GM19240 (cell line): ENCODE results near the gene TMEM240.
"Not testable (repeated sequence)": the region's sequence is repeated elsewhere in the genome, so short reads cannot be mapped to it uniquely, and the experiment has no call there.

Source experiments
- DNase-seq: peaks from one replicate; pipeline ENCODE4 v3.0.0; 2011; ENCODE audit warnings: low spot score; ENCODE audit not compliant: insufficient read length

The TMEM240 gene

DNA sequence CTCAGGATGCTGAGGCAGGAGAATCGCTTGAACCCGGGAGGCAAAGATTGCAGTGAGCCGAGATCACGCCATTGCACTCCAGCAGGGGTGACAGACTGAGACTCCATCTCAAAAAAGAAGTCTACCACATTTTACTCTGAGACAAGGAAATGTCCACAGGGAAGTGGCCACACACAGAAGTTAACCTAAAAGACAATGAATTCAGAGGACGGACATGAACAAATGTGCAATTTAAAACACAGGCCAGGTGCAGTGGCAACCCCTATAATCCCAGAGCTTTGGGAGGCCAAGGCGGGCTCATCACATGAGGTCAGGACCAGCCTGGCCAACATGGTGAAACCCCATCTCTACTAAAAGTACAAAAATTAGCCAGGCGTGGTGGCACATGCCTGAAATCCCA lies 17.3 kb upstream of the TMEM240 start:
- DNase-seq: not testable (repeated sequence)

DNA sequence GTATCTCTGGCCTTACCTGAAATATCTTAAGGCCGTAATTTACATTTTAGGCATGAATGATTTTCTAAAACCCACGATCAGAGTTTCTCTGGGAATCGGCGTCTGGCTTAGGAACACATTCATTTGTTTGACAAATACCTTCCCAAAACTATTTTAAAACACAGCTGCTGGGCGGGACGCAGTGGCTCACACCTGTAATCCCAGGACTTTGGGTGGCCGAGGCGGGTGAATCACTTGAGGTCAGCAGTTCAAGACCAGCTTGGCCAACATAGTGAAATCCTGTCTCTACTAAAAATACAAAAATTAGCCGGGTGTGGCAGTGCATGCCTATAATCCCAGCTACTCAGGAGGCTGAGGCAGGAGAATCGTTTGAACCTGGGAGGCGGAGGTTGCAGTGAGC lies 16.5 kb upstream of the TMEM240 start:
- DNase-seq: not testable (repeated sequence)

DNA sequence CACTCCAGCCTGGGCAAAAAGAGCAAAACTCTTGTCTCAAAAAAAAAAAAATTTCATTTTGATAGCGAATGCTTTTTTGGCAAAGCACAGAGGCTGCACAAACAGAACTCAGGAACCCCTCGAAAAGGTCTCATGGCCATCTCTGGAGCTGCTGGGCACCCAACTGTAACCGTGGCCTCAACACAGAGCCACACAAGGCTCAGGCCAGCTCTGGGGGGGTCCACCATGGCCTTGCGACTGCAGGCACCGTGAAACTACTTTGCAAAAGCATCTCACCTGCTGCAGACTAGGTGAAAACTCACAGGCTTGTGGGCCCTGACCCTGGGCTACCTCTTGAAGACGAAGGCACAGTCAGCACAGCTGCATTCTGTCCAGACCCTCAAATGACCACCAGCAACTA lies 16.1 kb upstream of the TMEM240 start:
- no peak for DNase-seq

DNA sequence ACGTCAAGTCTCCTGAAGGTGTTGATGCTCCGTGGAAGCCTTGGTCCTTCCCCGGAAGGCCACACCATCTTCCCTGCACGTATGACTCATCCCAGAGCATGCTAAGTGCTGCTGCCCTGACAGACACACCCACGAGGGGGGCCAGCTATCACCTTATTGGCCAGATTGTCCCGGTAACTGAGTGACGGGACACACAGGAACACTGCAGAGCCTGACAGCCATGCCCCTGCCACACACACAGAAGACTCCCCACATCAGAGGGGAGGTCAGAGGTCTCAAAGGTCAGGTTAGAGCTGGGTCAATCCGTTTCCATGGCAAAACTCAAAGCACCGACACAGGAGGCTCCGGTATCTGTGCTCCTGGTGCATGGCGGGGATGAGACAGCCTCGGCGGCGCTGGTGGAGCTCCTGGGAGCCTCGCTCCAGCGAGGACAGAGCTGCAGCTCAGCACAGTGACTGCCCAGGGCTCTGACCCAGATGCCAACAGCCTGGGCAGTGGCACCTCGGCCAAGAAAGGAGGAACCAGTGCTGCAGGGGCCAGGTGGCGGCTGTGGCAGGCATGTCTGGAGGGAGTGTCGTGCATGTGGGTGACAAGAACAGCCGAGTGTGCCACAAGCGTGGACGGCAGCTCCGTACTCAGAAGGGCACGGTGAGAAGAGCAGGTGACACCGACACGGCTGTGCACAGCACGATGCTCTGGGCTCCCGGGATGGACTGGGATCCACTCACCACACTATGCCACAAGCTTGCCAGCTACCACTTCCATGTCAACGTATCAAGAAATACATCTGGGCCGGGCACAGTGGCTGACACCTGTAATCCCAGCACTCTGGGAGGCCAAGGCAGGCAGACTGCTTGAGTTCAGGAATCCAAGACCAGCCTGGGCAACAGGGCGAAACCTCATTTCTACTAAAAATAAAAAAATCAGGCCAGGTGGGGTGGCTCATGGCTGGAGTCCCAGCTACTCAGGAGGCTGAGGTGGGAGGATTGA lies 14.8 kb upstream of the TMEM240 start:
- DNase-seq: no peak

DNA sequence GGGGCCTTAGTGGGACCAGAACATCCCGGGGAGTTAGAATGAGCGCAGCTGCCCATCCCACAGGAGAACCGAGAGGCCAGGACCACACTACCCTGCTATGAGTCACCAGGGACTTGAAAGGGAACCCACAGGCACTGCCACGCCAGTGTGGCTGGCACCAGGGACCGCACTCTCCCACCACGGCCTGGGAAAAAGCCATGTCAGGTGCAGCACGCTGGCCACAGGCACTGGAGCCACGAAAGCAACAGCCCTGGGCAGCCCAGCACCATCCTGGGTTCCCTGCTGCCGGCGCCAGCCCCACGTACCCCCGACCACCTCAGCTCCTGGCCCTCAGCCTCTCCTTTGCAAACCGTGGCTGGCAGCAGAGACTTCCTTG lies 14.1 kb upstream of the TMEM240 start:
- no peak for DNase-seq

DNA sequence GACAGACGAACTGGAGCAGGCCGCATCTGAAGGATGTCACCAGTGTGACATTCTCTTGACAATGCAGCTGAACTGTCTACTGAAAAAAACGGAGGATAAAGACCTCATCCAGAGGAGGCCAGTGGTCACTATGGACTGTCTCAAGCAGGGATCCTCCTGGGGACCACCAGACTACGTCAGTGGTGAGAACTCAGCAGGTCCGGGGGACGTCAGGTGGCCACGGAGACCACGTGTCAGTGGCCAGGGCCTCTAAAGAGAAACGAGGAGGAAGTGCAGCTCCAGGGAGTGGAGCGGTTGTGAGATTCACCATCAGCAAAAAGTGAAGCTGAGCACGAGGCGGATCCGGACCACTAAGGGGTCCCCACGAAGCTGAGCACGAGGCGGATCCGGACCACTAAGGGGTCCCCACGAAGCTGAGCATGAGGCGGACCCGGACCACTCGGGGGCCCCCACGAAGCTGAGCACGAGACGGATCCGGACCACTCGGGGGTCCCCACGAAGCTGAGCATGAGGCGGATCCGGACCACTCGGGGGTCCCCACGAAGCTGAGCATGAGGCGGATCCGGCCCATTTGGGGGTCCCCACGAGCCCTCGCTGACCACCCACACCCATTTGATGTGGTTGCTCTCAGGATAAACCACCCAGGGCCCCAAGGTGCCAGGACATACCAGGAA lies 13.5 kb upstream of the TMEM240 start:
- no peak for DNase-seq

DNA sequence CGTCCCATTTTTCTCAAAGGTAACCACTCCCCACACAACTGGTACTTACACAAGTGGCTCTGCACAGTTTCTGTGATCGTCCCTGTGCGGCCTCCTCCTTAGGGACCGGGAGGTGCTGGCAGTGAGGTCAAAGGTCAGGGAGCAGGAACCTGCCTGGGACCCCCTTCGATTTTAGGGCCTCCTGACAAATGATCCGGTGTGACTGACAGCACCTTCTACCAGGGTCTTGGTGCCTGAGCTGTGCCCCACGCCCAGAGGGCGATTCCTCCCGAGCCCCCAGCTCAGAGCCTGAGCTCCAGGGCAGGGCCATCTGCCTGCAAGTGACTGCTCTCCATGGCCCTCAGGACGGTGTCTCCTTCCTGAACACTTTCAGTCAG lies 11.8 kb upstream of the TMEM240 start:
- DNase-seq: no peak

DNA sequence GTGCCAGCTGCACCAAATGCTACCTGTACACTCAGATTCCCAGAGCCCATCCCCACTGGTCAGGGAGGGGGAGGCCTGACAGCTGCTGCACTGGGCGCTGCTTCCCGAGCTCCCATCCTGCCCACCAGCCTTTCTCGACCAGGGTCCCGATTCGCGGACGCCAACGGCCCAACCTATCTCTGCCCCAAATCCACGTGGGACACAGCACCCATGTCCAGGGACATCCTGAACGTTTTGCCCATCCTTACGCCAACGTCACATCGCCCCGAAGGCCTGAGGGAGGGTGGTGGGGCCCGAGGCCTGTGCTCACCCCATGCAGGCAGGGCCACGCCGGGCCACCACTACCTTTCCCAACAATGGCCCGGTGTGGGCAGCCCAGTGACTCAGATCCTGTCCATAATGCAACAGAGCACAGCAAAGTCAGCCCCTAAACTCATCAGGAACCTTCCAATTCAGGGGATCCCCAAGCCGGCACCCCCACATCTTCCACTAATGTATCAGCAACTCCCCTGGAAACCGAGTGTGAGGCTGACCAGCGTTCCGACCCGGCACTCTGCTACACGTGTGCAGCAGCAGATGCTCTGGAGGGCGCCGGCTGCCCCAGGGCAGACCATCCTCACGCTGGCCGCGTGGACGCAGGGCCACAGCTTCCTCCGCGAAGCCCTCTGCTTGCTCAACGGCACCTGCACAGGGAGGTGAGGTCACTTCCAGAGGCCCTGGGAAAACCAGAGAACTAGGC lies 11.3 kb upstream of the TMEM240 start:
- DNase-seq: no peak

DNA sequence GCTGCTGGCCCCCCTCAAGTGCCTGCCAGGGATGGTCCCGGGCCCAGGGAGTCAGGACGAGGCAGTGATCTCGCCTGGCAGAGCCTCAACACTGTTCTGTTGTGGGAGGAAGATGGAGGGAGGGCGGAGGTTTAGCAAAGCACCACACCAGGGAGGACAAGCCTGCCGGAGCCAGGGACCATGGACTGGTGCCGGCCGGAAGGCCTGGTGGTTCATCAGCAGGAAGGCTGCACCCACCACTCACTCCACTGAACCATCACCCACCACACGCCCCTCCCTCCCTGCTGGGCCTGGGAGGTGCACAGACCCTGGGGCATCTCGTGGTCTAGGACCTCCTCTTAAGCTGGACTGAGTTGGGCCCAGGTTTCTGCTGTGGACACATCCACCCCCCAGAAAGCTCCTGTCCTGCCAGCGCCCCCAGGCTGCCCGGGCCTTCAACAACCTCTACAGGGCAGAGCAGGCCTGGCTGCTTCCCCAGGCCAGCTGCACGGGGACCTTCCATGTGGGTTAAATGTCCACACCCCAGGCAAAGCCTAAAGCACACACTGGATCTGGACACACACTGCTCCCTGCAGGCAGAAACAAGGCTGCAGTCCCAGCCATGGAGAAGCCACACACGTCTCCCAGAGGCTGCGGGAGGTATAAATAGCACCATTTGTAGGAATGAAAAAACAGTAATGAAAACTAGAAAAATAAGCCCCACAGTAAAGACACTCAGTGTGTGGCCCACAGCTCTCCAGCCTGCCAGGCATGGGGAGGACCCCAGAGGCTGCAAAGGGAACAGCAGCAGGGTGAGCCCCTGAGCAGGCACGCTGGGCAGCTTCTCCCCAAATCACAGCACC lies 10.4 kb upstream of the TMEM240 start:
- DNase-seq: no peak

DNA sequence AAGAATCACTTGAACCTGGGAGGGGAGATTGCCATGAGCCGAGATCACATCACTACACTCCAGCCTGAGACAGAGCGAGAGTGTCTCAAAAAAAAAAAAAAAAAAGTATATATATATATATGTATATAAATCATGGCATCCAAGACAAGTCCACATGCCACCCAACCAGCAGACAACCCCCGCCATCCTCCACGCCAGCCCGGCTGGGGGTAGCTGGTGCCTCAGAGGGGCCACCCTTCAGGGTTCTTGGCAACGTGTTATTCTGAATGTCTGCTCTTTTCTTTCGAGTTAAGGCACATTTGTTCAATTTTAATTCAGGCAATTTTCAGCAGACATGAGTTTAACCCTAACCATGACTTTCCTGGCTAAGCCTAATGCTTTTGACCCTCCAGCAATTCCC lies 9.7 kb upstream of the TMEM240 start:
- no peak for DNase-seq

DNA sequence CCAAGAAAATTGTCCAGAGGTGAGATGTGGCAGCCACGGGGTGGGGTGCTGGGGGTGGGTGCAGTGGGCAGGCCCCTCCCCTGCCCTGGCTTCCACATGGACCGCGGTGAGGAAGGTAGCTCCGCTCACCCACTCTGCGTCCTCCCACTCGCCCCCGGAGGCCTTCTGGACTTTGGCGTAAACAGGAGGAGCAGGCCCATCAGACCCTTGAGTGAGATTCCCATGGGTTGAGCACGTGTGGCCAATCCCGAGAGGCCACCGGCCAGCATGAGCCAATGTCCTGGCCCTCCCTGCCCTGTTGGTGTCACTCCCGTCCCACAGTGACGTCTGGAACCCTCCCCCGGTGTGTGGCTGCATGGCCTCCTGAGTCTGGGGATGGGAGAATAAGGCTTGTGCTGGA lies 8.2 kb upstream of the TMEM240 start:
- no peak for DNase-seq

DNA sequence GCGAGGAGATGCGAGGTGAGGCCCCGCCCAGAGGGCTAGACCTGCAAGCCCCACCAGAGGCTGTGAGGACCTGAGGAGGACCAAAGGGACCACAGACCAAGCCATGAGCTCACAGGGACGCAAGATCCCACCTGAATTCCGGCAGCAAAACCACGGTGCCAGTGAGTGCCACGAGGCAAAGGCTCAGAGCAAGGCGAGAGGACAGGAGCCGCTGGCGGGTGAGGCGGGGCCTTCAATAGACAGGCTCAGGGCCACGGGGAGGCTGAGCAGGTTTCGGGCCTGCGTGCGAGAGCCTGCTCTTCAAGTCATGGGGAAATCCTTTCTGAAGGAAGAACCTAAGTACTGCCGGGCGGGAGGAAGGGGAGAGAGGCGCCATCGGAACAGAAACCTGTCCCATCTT lies 7.1 kb upstream of the TMEM240 start:
- no peak for DNase-seq

DNA sequence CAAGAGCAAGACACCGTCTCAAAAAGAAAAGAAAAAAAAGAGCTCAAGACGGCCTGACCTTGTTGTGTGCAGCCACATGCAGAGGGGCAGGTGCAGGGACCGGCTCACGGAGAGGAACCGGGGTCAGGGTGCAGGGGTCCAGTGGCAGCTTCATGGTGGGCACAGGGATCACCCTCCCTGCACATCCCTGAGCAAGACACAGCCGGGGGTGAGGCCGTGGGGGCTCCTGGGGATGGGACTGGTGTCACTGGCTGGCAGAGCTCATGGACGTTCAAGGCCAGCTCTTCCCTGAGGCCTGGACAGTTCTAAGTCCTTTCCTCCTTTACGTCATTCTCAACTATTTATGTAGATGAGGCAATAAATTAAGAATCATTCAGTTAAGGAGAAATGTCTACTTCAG lies 6.6 kb upstream of the TMEM240 start:
- no peak for DNase-seq

DNA sequence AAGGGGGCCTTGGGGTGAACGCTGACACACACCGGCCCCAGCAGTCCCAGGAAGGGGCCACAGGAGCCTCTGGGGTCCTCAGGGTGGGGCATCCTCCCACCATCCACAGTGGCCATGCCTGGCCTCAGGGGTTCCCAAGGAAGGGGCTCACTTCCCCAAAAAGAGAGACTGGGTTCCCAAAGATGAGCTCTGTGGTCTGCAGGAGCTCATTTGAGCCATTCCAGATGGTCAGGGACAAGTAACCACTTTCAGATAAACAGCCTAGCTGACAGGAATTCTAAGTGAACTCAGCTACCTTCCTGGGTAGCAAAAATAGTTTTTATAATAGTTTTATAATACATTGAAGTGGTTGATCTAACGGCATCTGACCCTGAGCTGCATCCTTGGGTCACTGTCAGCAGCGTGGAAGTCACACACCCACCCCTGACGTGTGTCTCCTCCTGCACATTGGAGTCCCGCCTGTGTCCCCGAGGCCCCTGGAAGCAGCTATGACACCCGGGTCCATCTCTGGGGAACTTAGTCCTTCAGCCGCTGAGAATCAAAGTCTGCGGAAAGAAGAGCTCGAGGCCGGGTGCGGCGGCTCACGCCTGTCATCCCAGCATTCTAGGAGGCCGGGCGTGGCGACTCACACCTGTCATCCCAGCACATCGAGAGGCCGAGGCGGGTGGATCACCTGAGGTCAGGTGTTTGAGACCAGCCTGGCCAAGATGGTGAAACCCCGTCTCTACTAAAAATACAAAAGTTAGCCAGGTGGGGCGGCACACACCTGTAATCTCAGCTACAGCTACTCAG lies 5.7 kb upstream of the TMEM240 start:
- DNase-seq: no peak

DNA sequence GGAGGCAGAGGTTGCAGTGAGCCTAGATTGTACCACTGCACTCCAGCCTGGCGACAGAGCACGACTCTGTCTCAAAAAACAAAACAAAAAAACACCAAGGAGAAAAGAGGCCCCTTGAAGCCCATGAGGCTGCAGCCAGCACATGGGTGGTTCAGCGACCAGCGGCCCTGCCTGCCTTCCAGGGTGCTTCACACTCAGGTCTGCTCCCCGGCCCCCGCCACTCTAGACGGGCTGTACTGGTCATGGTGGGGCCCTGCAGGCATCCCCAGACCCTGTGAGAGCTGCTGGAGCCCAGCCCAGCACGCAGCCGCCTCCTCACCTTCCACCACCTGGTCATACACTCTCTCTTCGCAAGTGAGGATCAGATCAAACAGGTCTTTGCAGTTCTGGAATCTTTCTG lies 4.1 kb upstream of the TMEM240 start:
- no peak for DNase-seq

DNA sequence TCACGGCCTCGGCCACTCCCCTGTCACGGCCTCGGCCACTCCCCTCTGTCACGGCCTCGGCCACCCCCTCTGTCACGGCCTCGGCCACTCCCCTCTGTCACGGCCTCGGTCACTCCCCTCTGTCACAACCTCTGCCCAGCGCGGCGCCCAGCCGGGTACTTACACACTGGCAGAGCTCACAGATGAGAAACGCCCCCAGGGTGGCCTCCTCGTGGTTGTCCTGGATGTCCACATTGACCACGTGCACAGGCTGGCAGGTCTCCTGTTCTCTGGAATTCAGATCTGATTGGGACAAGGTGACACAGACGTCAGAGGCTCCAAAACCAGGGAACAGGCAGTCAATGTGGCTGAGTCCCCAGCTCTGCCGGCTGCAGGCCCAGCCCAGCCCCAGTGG lies 3.3 kb upstream of the TMEM240 start:
- no peak for DNase-seq

DNA sequence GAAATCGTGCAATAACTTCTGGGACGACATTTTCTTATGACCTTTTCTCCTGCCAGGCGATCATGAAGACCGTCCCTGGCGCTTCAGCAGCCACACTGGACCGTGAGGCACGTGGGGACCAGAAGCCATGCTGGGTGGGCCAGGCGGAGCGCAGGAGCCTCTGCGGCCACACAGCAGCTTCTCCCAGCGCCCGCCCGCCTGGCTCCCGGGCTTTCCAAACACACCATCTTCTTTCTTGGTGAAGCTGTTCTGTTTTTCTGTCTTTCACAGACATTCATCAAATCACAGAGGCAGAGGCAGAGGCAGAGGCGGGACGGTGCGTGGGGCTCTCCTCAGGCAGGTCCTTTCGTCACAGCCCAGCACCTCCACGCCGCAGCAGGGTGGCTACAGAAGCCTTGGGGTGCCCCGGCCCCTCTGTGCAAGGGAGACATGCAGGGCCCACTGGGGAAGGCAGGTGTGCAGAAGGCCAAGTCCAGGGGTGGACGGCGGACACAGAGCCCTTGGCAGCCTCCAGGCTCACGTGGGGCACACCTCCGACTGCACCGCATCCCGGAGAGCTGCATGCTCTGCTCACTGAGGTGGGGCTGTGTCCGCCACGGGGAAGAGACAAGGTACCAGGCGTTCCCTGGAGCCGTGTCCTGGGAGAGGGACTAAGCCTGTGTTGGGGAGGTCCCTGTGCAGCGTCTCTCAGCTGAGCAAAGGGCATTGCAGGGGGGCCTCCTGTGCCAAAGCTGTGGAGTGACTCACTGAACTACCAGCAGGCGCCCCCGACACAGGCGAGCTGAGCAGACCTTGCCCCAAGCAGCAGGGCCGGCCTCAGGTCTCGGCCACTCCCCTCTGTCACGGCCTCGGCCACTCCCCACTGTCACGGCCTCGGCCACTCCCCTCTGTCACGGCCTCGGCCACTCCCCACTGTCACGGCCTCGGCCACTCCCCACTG lies 2.6 kb upstream of the TMEM240 start:
- DNase-seq: no peak

DNA sequence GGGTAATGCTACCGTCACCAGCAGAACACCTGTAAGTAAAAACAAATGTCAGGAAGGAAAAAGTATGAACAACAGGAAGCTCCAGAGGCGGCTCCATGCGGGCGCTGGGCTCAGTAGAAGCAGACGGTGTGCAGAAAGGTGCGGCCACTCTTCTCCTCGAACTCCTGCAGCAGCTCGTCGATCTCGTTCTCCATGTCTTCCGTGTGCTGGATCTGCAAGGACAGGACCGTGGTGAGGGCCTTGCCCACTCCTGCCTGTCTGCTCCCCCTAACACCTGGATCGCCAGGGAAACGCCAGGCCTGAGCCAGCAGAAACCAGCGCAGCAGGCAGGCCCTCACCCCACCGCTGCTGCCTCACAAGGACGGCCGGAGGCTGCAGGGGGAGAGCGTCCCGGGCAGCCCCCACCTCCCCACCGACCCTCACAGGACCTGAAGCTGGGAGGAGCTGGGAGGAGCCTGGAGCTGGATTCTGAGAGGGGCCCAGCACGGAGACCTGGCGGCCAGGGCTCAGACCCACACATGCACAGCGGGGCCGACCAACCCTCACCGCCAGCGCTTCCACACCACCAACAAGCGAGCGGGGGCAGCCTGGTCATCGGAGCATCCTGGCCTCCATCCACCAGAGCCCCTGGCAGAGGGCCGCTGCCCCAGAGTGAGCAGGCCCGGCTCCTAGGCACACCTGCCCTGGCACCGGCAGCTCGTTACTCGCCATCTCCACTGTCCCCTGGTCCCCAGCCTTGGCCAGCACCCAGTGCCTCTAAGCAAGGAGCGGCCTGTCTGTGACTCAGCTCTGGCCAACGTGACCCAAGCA lies 1.7 kb upstream of the TMEM240 start:
- DNase-seq: no peak
